ENCODE results near the gene OPRD1.

- TF ChIP-seq POLR2A (IDR thresholded peaks at IDR 0.05) = no peak
- no peak for TF ChIP-seq CTCF (IDR thresholded peaks at IDR 0.05)
Observed at GRCh38 chr1:28910379-28911115, 98.6 kb downstream of the OPRD1 start.
